Uterus (tissue), 2 donors: Measurements from ENCODE around the gene UBXN4.

Experiments used
- CTCF ChIP-seq, 4 experiments: fragments of 200-600 bp in 2 of 4; fragments of 450-650 bp in 2 of 4; sonication (generic) in 2 of 4; IDR thresholded peaks; one replicate each; pipeline ENCODE4 v1.5.1; 2016 to 2019; ENCODE audit warnings: antibody characterized with exemption in 4 of 4, mild to moderate bottlenecking in 2 of 4, moderate library complexity in 1 of 4
- POLR2A ChIP-seq, 2 donors: fragments of 450-650 bp; IDR thresholded peaks; one replicate each; pipeline ENCODE4 v1.6.1; 2016; ENCODE audit warnings: antibody characterized with exemption in 2 of 2, mild to moderate bottlenecking in 1 of 2, moderate library complexity in 1 of 2

GRCh38 chr2:135818937-135819610 is 77.4 kb downstream of the UBXN4 start:
- TF ChIP-seq CTCF (IDR thresholded peaks at IDR 0.05), result no peak
- no peak for TF ChIP-seq POLR2A (IDR thresholded peaks at IDR 0.05)
